Gastrocnemius medialis (tissue), 4 donors: ENCODE data around the gene KRTAP10-4. TPM values are rescaled to one million over a fixed set of nuclear protein-coding genes. Genes with fewer than 3 reads are reported as not detected.
"Not testable (repeated sequence)": the region's sequence is repeated elsewhere in the genome, so short reads cannot be mapped to it uniquely, and the experiment has no call there.

Experiments
- ATAC-seq, 2 donors: fragments of 150-250 bp; one replicate each; pipeline ENCODE4 v1.9.1; 2016
- DNase-seq, 2 donors: peaks; one replicate each; pipeline ENCODE4 v3.0.0-alpha.2; 2019
- H3K27ac ChIP-seq, 4 donors: fragments of 200-600 bp; sonication (generic); 1 replicate in 1 of 4; 2 replicates in 3 of 4; pipeline ENCODE4 v1.5.1; 2016 to 2018; ENCODE audit warnings: mild to moderate bottlenecking in 2 of 4, moderate library complexity in 1 of 4
- H3K27me3 ChIP-seq, 3 donors: fragments of 200-600 bp; sonication (generic) in 2 of 3; 1 replicate in 1 of 3; 2 replicates in 2 of 3; pipeline versions ENCODE4 v1.5.1 to v1.6.0; 2016 to 2019; ENCODE audit warnings: mild to moderate bottlenecking in 1 of 3, moderate library complexity in 1 of 3
- H3K36me3 ChIP-seq, 2 donors: fragments of 200-600 bp; sonication (generic) in 1 of 2; one replicate each; pipeline ENCODE4 v1.5.1; 2017 to 2018
- H3K4me1 ChIP-seq, 2 donors: fragments of 200-600 bp; sonication (generic) in 1 of 2; one replicate each; pipeline ENCODE4 v1.5.1; 2016 to 2017; ENCODE audit warnings: mild to moderate bottlenecking in 2 of 2
- H3K4me3 ChIP-seq, 4 donors: fragments of 200-600 bp; sonication (generic) in 3 of 4; 1 replicate in 1 of 4; 2 replicates in 3 of 4; pipeline ENCODE4 v1.5.1; 2016 to 2019; ENCODE audit warnings: mild to moderate bottlenecking in 2 of 4
- H3K9me3 ChIP-seq, 3 donors: fragments of 200-600 bp; sonication (generic) in 2 of 3; 1 replicate in 1 of 3; 2 replicates in 2 of 3; pipeline ENCODE4 v1.5.1; 2016 to 2019
- POLR2A ChIP-seq, 2 donors: fragments of 450-650 bp; IDR thresholded peaks; one replicate each; pipeline ENCODE4 v1.6.1; 2017; ENCODE audit warnings: antibody characterized with exemption in 2 of 2, mild to moderate bottlenecking in 2 of 2, moderate library complexity in 2 of 2
- in situ Hi-C, 4 donors: fragments of 200-750 bp; cut with MboI; loops; one replicate each; pipeline versions ENCODE4 v1.15.0 to v1.8.0; 2017; ENCODE audit warnings: low sequenced_read_pairs in 4 of 4
- intact Hi-C: fragments of 100-400 bp; cut with DNase I; formaldehyde crosslinking; loops from one replicate; pipeline ENCODE4 v1.15.1; 2023; ENCODE audit warnings: low total_unique reads
- total RNA-seq, 4 donors: library from RNA; depleted of rRNA; stranded (reverse); fragments of >200 nt; gene quantifications; one replicate each; pipeline versions ENCODE4 v1.1.0 to v1.2.3, GENCODE V29; 2016
- TF ChIP-seq, protein P1 (sequence below), 5 experiments: fragments of 450-650 bp in 3 of 5; fragments of 200-600 bp in 2 of 5; sonication (generic) in 2 of 5; IDR thresholded peaks in 4 of 5; conservative IDR thresholded peaks in 1 of 5; 1 replicate in 4 of 5; 2 replicates in 1 of 5; pipeline ENCODE4 v1.5.1; 2016 to 2019; ENCODE audit warnings: antibody characterized with exemption in 5 of 5, mild to moderate bottlenecking in 3 of 5, moderate library complexity in 3 of 5

The KRTAP10-4 gene, protein sequence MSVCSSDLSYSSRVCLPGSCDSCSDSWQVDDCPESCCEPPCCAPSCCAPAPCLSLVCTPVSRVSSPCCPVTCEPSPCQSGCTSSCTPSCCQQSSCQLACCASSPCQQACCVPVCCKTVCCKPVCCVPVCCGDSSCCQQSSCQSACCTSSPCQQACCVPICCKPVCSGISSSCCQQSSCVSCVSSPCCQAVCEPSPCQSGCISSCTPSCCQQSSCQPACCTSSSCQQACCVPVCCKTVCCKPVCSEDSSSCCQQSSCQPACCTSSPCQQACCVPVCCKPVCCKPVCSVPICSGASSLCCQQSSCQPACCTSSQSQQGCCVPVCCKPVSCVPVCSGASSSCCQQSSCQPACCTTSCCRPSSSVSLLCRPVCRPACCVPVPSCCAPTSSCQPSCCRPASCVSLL
- total RNA-seq = not detected

DNA sequence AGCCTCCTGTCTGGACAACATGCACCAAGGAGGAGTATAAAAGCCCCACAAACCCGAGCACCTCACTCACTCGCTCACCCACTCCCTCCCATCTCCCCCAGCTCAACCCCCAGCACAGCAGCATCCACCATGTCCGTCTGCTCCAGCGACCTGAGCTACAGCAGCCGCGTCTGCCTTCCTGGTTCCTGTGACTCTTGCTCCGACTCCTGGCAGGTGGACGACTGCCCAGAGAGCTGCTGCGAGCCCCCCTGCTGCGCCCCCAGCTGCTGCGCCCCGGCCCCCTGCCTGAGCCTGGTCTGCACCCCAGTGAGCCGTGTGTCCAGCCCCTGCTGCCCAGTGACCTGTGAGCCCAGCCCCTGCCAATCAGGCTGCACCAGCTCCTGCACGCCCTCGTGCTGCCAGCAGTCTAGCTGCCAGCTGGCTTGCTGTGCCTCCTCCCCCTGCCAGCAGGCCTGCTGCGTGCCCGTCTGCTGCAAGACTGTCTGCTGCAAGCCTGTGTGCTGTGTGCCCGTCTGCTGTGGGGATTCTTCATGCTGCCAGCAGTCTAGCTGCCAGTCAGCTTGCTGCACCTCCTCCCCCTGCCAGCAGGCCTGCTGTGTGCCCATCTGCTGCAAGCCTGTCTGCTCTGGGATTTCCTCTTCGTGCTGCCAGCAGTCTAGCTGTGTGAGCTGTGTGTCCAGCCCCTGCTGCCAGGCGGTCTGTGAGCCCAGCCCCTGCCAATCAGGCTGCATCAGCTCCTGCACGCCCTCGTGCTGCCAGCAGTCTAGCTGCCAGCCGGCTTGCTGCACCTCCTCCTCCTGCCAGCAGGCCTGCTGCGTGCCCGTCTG, at the start of gene KRTAP10-4:
Gene KRTAP10-4, plus strand, starts transcription at position 100 of the 827 bp plus-strand sequence. Its CDS starts 30 bp downstream, at position 130.
- H3K4me1 ChIP-seq, H3K4me3 ChIP-seq, H3K9me3 ChIP-seq, H3K36me3 ChIP-seq, ATAC-seq, in situ Hi-C loops, H3K27ac ChIP-seq, intact Hi-C loops, DNase-seq: not testable (repeated sequence)
- H3K27me3 ChIP-seq = peaks cover 0 to 18% (median 2%) of the 10 kb centered on the region in 3 donors

DNA sequence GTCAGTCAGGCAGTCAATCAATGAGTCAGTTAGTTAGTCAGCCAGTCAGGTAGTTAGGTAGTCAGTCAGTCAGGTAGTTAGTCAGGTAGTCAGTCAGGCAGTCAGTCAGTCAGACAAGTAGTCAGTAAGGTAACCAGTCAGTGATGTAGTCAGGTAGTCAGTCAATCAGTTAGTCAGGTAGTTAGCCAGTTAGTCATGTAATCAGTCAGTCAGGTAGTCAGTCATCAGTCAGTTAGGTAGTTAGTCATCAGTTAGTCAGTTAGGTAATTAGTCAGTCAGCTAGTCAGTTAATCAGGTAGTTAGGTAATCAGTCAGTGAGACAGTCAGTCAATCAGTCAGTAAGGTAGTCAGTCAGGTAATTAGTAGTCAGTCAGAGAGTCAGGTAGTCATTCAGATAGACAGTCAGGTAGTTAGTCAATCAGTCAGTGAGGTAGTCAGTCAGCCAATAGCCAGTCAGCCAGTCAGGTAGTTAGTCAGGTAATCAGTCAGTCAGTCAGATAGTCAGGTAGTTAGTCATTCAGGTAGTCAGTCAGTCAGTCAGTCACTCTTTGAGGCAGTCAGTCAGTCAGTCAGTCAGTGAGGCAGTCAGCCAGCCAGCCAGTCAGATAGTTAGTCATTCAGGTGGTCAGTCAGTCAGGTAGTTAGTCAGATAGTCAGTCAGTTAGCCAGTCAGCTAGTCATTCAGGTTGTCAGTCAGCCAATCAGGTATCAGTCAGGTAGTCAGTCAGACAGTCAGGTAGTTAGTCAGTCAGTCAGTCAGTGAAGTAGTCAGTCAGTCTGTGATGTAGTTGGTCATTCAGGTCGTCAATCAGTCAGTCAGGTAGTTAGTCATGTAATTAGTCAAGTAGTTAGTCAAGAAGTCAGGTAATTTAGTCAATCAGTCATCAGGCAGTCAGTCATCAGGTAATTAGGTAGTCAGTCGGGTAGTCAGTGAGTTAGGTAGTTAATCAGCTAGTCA, 48.8 kb upstream of the KRTAP10-4 start:
- H3K9me3 ChIP-seq = no peaks in the 10 kb centered on the region
- ATAC-seq = no peak
- H3K27ac ChIP-seq = no peak overlapping the region
- intact Hi-C loops (no loop called here), in situ Hi-C loops (loop anchor here in 1 of 4 donors (25.0 kb wide), 1 partner anchor 263 kb away; no protein-coding TSS in a partner anchor)
- no peaks in the 10 kb centered on the region for H3K4me1 ChIP-seq
- peaks cover 3 to 6% (median 4%) of the 10 kb centered on the region in 3 donors for H3K27me3 ChIP-seq
- H3K36me3 ChIP-seq = no peaks in the 10 kb centered on the region
- DNase-seq = no peak
- H3K4me3 ChIP-seq = no peak overlapping the region
- TF ChIP-seq, protein P1, sequence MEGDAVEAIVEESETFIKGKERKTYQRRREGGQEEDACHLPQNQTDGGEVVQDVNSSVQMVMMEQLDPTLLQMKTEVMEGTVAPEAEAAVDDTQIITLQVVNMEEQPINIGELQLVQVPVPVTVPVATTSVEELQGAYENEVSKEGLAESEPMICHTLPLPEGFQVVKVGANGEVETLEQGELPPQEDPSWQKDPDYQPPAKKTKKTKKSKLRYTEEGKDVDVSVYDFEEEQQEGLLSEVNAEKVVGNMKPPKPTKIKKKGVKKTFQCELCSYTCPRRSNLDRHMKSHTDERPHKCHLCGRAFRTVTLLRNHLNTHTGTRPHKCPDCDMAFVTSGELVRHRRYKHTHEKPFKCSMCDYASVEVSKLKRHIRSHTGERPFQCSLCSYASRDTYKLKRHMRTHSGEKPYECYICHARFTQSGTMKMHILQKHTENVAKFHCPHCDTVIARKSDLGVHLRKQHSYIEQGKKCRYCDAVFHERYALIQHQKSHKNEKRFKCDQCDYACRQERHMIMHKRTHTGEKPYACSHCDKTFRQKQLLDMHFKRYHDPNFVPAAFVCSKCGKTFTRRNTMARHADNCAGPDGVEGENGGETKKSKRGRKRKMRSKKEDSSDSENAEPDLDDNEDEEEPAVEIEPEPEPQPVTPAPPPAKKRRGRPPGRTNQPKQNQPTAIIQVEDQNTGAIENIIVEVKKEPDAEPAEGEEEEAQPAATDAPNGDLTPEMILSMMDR (IDR thresholded peaks at IDR 0.05 in 4 of 5, conservative IDR thresholded peaks at IDR 0.05 in 1 of 5) = no peak
- TF ChIP-seq POLR2A (IDR thresholded peaks at IDR 0.05) = no peak

DNA sequence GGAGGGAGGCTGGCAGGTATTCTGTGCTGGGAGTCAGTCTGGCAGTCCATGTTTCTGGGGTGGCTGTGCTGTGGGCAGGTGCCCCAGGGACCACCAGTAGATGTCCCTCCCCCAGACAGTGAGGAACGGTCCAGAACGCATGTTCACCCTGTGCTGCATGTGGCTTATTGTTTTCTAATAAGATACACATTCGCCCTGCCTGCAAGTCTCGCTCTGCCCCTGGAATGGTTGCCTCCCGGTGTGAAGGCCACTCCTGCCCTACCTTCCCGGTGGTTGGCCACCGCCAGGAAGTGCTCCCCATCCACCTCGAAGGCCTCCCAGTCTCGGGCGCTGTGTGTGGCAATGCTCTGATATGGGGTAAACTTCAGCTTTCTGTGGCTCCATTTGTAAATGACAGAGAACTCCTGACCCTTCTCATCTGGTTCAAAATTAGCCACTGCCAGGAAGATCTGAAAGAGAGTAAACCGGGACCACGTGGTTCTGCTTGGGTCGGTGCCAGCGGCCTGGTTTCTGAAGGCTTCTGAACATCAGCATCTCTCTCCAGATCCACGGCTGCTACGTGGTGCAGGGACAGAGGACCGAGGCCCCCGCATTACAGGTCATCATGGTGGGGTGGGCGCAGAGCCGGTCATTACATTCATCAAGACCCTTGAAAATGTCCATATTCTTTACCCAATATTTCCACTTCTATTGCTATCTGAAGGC, 48.0 kb upstream of the KRTAP10-4 start:
- Histone ChIP-seq H3K27ac (no peak overlapping the region), H3K4me3 (no peak overlapping the region), H3K4me1 (no peaks in the 10 kb centered on the region), H3K36me3 (no peaks in the 10 kb centered on the region), H3K9me3 (no peaks in the 10 kb centered on the region), H3K27me3 (peaks cover 2 to 6% (median 2%) of the 10 kb centered on the region in 3 donors)
- ATAC-seq = no peak
- DNase-seq = no peak
- intact Hi-C loops (no loop called here), in situ Hi-C loops (no loop called here)
- TF ChIP-seq, protein P1 (IDR thresholded peaks at IDR 0.05 in 4 of 5, conservative IDR thresholded peaks at IDR 0.05 in 1 of 5) = no peak
- no peak for TF ChIP-seq POLR2A (IDR thresholded peaks at IDR 0.05)

DNA sequence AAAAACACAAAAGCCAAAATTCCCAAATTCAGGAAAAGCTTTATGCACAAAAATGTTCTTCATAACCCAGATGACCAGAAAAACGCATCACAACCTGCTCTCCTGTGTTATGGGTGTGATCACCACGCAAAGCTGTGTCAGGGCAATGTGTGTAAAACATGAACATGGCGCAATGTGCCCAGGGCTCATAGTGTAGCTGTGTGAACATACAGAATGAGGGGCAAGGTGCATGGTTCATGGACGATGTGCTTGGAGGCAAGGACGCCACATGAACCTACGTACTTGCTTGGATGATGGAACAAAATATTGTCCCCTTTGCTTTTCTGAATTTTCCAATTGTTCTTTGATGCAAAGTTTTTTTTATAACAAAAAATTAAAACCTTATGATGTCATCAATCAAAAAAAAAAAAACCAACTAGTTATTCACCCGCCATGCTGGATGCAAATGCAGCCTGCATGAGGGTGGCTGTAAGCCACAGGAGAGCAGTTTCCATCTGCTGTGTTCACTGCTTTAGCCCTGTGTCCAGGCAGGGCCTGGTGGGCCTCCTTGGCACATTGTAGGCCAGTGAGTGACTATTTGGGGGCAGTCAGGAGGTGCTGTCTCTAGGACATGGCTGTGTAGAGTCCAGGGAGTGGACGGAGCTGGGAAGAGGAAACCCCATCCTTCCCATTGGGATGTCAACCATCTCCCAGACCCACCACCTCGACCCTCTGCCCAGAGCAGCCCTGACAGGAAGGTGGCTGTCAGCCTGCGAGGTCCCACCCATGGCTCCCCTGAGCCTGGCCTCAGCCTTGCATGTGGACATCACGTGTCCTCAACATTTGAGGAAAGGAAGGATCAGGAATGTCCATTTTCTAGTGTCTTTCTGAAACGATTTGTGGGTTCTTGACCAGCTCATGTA, 47.2 kb upstream of the KRTAP10-4 start:
- Histone ChIP-seq H3K4me3 (no peak overlapping the region), H3K27me3 (peaks cover 0 to 6% (median 0%) of the 10 kb centered on the region in 3 donors), H3K9me3 (no peaks in the 10 kb centered on the region), H3K36me3 (no peaks in the 10 kb centered on the region), H3K27ac (no peak overlapping the region), H3K4me1 (no peaks in the 10 kb centered on the region)
- intact Hi-C loops (no loop called here), in situ Hi-C loops (no loop called here)
- TF ChIP-seq POLR2A (IDR thresholded peaks at IDR 0.05) = no peak
- TF ChIP-seq, protein P1 (IDR thresholded peaks at IDR 0.05 in 4 of 5, conservative IDR thresholded peaks at IDR 0.05 in 1 of 5) = no peak
- no peak for ATAC-seq
- no peak for DNase-seq
